GM12874 (cell line): ENCODE data around the gene TBX3.

Experiments
- TF ChIP-seq, protein P1 (sequence below): IDR thresholded peaks from 2 replicates; pipeline ENCODE4 v1.5.1; 2011; ENCODE audit warnings: low read depth, mild to moderate bottlenecking, control low read depth, low read length, moderate library complexity; ENCODE audit not compliant: insufficient read depth

Gene TBX3

DNA sequence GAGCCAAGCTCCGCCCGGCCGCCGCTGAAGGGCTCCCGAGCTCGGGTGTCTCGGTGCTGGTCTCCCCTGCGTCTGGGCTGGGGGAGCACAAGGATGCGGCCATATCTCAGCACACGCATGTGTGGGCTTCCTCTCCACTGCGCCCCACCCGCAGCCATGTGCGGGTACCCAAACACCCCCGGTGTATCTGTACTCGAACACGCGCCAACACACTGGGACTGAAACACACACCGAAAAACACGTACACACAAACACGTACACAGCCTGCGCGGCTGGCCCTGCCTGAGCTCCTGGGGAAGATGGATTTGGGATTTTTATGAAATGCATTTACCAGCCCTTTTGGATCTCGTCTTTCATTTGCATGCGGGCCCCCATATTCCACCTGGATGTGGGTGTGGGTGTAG, 897 bp upstream of the TBX3 start:
- TF ChIP-seq, protein P1, sequence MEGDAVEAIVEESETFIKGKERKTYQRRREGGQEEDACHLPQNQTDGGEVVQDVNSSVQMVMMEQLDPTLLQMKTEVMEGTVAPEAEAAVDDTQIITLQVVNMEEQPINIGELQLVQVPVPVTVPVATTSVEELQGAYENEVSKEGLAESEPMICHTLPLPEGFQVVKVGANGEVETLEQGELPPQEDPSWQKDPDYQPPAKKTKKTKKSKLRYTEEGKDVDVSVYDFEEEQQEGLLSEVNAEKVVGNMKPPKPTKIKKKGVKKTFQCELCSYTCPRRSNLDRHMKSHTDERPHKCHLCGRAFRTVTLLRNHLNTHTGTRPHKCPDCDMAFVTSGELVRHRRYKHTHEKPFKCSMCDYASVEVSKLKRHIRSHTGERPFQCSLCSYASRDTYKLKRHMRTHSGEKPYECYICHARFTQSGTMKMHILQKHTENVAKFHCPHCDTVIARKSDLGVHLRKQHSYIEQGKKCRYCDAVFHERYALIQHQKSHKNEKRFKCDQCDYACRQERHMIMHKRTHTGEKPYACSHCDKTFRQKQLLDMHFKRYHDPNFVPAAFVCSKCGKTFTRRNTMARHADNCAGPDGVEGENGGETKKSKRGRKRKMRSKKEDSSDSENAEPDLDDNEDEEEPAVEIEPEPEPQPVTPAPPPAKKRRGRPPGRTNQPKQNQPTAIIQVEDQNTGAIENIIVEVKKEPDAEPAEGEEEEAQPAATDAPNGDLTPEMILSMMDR: no peak

DNA sequence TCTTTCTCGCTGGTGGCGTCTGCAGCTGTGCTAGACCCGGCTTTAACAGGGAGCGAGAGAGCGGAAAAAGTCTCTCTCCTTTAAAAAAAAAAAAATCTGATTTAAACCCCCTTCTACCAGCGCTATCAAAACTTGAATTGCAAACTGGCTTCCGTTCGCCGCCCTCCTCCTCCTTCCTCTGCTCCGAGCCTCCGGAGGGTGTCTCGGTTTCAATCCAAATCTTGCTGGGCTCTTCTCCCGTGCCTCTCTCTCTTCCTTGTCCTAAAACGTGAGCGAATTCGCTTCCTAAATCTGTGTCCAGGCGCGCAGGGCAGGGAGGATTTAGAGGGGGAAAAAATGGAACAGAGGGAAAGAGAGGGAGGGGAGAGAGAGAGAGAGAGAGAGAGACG, 272 bp downstream of the TBX3 start:
- TF ChIP-seq, protein P1: no peak

DNA sequence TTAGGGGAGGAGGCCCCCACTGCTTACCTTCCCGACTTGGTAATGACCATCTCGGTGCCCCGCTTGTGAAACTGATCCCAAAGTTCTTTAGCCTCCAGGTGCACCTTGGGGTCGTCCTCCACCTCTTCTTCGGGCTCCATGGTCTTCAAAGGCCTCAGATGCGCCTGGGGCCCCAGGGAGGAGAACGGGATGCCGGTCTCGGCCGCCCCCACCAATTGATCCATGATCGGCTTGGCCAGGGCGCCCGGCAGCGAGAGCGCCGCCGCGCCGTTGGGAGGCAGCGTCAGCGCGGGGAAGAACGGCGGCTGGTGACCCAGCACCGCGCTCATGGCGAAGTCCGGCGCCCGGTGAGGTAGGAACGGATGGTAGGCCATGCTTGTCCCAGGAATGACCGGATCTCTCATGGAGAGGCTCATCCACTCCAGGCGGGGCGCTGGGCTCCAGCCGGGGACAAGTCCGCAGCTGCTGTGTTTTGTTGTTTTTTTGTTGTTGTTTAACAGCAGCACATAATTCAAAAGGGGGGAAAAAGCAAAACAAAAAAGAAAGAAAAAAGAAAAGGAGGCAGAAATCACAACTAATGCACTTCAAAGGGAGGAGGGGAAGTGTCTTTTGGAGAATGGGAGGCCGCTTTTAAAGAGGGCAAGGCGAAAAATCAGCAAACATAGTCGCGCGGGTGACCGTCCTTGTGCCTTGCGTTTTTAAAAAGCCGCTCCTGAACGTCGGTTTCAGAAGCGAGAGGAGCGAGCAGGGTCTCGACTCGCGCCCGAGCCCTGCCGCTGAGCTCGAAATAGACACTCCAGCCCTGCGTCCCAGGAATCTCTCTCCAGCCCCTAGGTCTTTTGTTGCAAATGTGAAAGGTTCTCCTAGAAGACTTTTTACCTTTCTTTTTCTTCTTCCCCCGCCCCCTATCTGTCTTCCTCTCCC, 928 bp downstream of the TBX3 start:
- TF ChIP-seq, protein P1: no peak

DNA sequence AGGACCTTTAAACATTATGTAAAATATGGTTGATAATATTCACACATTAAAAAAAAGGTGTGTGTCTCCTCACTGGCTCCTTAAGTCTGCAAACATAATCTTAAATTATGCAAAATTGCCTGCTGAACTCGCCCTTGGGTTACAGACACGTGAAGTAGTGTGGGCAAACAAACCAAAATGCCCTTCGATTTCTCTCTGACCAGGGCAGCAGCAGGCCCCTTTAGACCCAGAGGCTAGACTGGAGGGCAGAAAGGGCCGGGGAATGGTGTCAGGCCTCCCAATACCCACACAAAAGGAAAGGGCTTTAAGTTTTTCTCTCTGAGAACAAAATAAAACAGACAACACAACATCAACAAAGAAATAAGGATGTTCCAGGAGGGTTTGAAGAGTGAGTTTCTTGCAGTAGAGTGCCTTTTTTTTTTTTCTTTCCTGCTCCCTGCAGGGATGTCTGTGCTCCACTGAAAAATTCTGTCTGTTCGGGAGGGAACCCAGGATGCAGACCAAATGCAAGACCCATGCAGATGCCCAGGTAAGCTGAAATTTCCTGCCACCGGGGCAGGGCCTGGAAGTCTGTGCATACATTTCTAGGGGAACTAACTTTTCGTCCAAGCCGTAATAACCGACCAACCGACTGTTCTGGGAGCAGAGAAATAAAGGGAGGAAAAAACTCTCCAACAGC, 1.7 kb downstream of the TBX3 start:
- TF ChIP-seq, protein P1: no peak

DNA sequence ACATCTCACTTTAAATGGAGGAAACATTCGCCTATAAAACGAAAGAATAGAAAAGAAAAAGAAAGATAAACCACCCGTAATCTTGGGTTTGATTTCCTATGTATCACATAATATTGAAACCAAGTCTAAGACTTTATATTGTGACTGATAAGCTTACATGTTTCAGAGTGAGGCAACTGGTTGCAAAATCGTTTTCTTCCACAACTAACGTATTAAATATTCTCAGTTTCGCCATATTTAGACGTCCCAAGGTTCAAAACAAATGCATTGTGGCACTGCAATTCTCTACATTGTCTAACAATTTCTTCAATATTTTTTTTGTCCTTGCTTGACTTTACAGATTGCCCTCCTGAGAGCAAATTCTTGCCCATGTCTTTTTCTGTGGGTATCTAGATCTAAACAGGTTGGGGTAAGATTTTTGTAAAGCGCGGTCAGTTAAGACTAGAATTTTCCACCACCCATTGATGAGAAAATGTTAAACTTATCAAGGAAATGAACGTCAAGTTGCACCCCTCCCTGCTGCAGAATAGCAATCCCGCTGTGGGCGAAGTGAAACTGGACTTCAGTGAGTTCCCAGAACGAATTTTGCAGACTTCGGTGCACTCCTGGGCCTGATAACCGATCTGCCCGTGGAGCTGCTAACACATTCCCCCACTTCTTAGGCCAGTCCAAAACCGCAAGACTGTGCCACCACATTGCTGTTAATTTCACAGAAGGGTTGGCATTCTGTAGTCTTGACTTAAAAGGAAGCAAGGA, 2.7 kb downstream of the TBX3 start:
- TF ChIP-seq, protein P1: no peak

DNA sequence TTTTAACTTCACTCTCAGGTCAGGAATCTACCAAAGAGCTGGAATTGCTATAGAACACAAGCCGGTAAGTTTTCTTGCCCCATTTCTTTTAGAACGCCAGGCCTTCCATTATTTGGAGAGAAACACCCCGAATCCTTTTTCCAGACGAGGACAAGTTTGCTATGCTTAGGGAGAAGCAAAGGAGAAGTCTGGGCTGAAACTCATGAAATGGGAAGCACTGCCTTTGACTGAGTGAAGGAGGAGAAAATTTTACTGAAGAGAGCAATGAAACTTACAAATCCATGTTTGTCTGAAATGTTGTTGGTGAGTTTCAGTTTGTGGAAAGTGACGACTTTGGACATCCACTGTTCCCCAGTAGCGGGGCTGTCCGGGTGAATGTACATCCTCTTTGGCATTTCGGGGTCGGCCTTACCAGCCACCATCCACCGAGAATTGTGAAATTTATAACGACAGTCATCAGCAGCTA, 3.3 kb downstream of the TBX3 start:
- TF ChIP-seq, protein P1: no peak

DNA sequence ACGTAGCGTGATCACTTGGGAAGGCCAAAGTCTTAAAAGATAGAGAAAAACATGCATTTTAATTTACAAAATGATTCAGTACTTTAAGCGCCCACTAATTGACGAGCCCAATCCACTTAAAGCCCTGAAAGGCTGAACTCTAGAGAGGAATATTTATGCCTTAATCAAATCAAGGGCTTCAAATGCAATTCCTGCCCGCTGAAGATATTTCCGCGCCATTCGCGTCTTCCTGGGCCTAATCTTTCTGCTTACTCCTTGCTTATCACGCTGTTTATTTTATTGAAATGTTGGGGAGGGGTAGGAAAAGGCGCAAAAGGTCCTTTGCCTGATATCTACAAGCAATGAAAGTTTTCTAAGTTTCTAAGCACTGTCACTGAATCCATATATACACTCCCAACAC, 4.0 kb downstream of the TBX3 start:
- TF ChIP-seq, protein P1: no peak
